Measurements from ENCODE around the gene LNX1. TPM values are rescaled to one million over a fixed set of nuclear protein-coding genes. Genes with fewer than 3 reads are reported as not detected.

Gene LNX1
- total and polyA plus RNA-seq, 2 of the 8 experiments (the other 6 are each of a cell fraction or from before 2014, with no cell fraction given): 2.7 to 3.8 TPM

GRCh38 chr4:53541577-53542206 is 49.6 kb downstream of the LNX1 start (continued):
- TF ChIP-seq, protein P1, sequence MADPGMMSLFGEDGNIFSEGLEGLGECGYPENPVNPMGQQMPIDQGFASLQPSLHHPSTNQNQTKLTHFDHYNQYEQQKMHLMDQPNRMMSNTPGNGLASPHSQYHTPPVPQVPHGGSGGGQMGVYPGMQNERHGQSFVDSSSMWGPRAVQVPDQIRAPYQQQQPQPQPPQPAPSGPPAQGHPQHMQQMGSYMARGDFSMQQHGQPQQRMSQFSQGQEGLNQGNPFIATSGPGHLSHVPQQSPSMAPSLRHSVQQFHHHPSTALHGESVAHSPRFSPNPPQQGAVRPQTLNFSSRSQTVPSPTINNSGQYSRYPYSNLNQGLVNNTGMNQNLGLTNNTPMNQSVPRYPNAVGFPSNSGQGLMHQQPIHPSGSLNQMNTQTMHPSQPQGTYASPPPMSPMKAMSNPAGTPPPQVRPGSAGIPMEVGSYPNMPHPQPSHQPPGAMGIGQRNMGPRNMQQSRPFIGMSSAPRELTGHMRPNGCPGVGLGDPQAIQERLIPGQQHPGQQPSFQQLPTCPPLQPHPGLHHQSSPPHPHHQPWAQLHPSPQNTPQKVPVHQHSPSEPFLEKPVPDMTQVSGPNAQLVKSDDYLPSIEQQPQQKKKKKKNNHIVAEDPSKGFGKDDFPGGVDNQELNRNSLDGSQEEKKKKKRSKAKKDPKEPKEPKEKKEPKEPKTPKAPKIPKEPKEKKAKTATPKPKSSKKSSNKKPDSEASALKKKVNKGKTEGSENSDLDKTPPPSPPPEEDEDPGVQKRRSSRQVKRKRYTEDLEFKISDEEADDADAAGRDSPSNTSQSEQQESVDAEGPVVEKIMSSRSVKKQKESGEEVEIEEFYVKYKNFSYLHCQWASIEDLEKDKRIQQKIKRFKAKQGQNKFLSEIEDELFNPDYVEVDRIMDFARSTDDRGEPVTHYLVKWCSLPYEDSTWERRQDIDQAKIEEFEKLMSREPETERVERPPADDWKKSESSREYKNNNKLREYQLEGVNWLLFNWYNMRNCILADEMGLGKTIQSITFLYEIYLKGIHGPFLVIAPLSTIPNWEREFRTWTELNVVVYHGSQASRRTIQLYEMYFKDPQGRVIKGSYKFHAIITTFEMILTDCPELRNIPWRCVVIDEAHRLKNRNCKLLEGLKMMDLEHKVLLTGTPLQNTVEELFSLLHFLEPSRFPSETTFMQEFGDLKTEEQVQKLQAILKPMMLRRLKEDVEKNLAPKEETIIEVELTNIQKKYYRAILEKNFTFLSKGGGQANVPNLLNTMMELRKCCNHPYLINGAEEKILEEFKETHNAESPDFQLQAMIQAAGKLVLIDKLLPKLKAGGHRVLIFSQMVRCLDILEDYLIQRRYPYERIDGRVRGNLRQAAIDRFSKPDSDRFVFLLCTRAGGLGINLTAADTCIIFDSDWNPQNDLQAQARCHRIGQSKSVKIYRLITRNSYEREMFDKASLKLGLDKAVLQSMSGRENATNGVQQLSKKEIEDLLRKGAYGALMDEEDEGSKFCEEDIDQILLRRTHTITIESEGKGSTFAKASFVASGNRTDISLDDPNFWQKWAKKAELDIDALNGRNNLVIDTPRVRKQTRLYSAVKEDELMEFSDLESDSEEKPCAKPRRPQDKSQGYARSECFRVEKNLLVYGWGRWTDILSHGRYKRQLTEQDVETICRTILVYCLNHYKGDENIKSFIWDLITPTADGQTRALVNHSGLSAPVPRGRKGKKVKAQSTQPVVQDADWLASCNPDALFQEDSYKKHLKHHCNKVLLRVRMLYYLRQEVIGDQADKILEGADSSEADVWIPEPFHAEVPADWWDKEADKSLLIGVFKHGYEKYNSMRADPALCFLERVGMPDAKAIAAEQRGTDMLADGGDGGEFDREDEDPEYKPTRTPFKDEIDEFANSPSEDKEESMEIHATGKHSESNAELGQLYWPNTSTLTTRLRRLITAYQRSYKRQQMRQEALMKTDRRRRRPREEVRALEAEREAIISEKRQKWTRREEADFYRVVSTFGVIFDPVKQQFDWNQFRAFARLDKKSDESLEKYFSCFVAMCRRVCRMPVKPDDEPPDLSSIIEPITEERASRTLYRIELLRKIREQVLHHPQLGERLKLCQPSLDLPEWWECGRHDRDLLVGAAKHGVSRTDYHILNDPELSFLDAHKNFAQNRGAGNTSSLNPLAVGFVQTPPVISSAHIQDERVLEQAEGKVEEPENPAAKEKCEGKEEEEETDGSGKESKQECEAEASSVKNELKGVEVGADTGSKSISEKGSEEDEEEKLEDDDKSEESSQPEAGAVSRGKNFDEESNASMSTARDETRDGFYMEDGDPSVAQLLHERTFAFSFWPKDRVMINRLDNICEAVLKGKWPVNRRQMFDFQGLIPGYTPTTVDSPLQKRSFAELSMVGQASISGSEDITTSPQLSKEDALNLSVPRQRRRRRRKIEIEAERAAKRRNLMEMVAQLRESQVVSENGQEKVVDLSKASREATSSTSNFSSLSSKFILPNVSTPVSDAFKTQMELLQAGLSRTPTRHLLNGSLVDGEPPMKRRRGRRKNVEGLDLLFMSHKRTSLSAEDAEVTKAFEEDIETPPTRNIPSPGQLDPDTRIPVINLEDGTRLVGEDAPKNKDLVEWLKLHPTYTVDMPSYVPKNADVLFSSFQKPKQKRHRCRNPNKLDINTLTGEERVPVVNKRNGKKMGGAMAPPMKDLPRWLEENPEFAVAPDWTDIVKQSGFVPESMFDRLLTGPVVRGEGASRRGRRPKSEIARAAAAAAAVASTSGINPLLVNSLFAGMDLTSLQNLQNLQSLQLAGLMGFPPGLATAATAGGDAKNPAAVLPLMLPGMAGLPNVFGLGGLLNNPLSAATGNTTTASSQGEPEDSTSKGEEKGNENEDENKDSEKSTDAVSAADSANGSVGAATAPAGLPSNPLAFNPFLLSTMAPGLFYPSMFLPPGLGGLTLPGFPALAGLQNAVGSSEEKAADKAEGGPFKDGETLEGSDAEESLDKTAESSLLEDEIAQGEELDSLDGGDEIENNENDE (IDR thresholded peaks at IDR 0.05; ENCODE audit: insufficient replicate concordance, low read length): no peak
- TF ChIP-seq MAFK (IDR thresholded peaks at IDR 0.05; ENCODE audit: low read depth, low read length): no peak
- no peak for TF ChIP-seq BRCA1 (IDR thresholded peaks at IDR 0.05; ENCODE audit: low read depth, low read length)
- no peak for TF ChIP-seq TBP (IDR thresholded peaks at IDR 0.05; ENCODE audit: low read depth, low read length)
- no peak for TF ChIP-seq BCL11A (IDR thresholded peaks at IDR 0.05; ENCODE audit: low read depth in 2 of 2, low read length in 2 of 2)
- no peak for TF ChIP-seq JUND (IDR thresholded peaks at IDR 0.05; ENCODE audit: low read length)
- no peak for TF ChIP-seq CTBP2 (IDR thresholded peaks at IDR 0.05; ENCODE audit: borderline replicate concordance, insufficient read depth, insufficient read length, low read length)
- no peak for TF ChIP-seq YY1 (IDR thresholded peaks at IDR 0.05; ENCODE audit: low read depth, low read length)

Measured in H1 (cell line).